ENCODE results near the gene TMEM63C.

Gene TMEM63C

GRCh38 chr14:77157740-77158139 lies 23.9 kb upstream of the TMEM63C start:
- no peak for DNase-seq (ENCODE audit: low spot score)

- DNase-seq (ENCODE audit: low spot score), result peak; percentile 47
Observed at GRCh38 chr14:77158175-77158881, 23.3 kb upstream of the TMEM63C start.

GRCh38 chr14:77158882-77159255 lies 22.7 kb upstream of the TMEM63C start:
- no peak for DNase-seq (ENCODE audit: low spot score)

- no peak for DNase-seq (ENCODE audit: low spot score)
Observed at GRCh38 chr14:77161011-77161410, 20.6 kb upstream of the TMEM63C start.

- no peak for DNase-seq (ENCODE audit: low spot score)
Observed at GRCh38 chr14:77170045-77170444, 11.6 kb upstream of the TMEM63C start.

- no peak for DNase-seq (ENCODE audit: low spot score)
Observed at GRCh38 chr14:77172916-77173315, 8.7 kb upstream of the TMEM63C start.

- peak; percentile 29 for DNase-seq (ENCODE audit: low spot score)
Observed at GRCh38 chr14:77173911-77174617, 7.5 kb upstream of the TMEM63C start.

GRCh38 chr14:77175843-77176242 lies 5.8 kb upstream of the TMEM63C start:
- no peak for DNase-seq (ENCODE audit: low spot score)

- no peak for DNase-seq (ENCODE audit: low spot score)
Observed at GRCh38 chr14:77177702-77178101, 3.9 kb upstream of the TMEM63C start.

GRCh38 chr14:77178656-77179055 lies 2.9 kb upstream of the TMEM63C start:
- no peak for DNase-seq (ENCODE audit: low spot score)

GRCh38 chr14:77180726-77181602 lies 634 bp upstream of the TMEM63C start:
- no peak for DNase-seq (ENCODE audit: low spot score)

GRCh38 chr14:77183896-77184295 lies 2.3 kb downstream of the TMEM63C start:
- no peak for DNase-seq (ENCODE audit: low spot score)

GRCh38 chr14:77184396-77185092 lies 2.9 kb downstream of the TMEM63C start:
- DNase-seq (ENCODE audit: low spot score), result no peak

- no peak for DNase-seq (ENCODE audit: low spot score)
Observed at GRCh38 chr14:77185093-77185465, 3.5 kb downstream of the TMEM63C start.

GRCh38 chr14:77186911-77187648 lies 5.5 kb downstream of the TMEM63C start:
- peak; percentile 92 for DNase-seq (ENCODE audit: low spot score)

- no peak for DNase-seq (ENCODE audit: low spot score)
Observed at GRCh38 chr14:77187649-77188012, 6.0 kb downstream of the TMEM63C start.

GRCh38 chr14:77189479-77189878 lies 7.9 kb downstream of the TMEM63C start:
- no peak for DNase-seq (ENCODE audit: low spot score)

- no peak for DNase-seq (ENCODE audit: low spot score)
Observed at GRCh38 chr14:77190977-77191376, 9.4 kb downstream of the TMEM63C start.

GRCh38 chr14:77194706-77195105 lies 13.1 kb downstream of the TMEM63C start:
- DNase-seq (ENCODE audit: low spot score), result no peak

- DNase-seq (ENCODE audit: low spot score), result no peak
Observed at GRCh38 chr14:77195766-77196165, 14.2 kb downstream of the TMEM63C start.

- no peak for DNase-seq (ENCODE audit: low spot score)
Observed at GRCh38 chr14:77197988-77198387, 16.4 kb downstream of the TMEM63C start.

- DNase-seq (ENCODE audit: low spot score), result no peak
Observed at GRCh38 chr14:77198561-77198960, 17.0 kb downstream of the TMEM63C start.
